WTC11 (cell line): Measurements from ENCODE around the gene PRKN.

Experiments
- JUN ChIP-seq: sonication (generic); formaldehyde crosslinking; IDR thresholded peaks from 2 replicates; pipeline ENCODE4 v1.8.0; 2023; ENCODE audit warnings: mild to moderate bottlenecking, missing genetic modification reagents
- NR3C1 ChIP-seq: sonication (generic); formaldehyde crosslinking; conservative IDR thresholded peaks from 2 replicates; pipeline ENCODE4 v1.8.1; 2023; ENCODE audit warnings: low read depth, mild to moderate bottlenecking, missing genetic modification reagents
- SMAD3 ChIP-seq: sonication (generic); formaldehyde crosslinking; IDR thresholded peaks from 2 replicates; pipeline ENCODE4 v1.8.0; 2022; ENCODE audit warnings: missing genetic modification reagents, mild to moderate bottlenecking, borderline replicate concordance
- ZNF671 ChIP-seq: fragments of 250-450 bp; sonication (Bioruptor Pico); IDR thresholded peaks from 2 replicates; pipeline ENCODE4 v1.8.0; 2021; ENCODE audit warnings: mild to moderate bottlenecking
- TF ChIP-seq, protein P1 (sequence below): fragments of 200-600 bp; IDR thresholded peaks from 2 replicates; pipeline ENCODE4 v1.8.0; 2022; ENCODE audit warnings: antibody characterized with exemption
- TF ChIP-seq, protein P2 (sequence below): sonication (generic); formaldehyde crosslinking; IDR thresholded peaks from 2 replicates; pipeline ENCODE4 v1.8.1; 2023; ENCODE audit warnings: mild to moderate bottlenecking, missing genetic modification reagents, moderate library complexity

DNA sequence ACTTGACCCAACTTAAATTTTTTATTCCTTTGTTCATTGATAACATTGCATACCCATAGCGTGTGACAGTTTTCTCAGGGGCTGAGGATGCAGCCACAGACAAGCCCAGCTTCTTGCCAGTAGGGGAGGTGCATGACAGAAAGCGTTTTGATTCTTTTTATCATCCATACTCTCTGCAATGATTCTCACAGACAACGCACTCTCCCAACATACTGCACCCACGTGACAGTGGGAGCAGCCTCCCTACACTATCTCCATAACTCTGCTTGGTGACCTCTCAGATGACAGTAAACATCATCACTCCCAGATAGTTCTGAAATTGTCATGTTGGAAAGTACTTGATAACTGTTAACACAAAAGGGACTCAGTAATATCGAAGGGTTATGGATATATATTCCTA, 972.5 kb downstream of the PRKN start:
- TF ChIP-seq NR3C1 (CRISPR knock-in tag) (no peak), SMAD3 (CRISPR knock-in tag) (no peak), ZNF671 (CRISPR knock-in tag) (no peak), JUN (CRISPR knock-in tag) (no peak)
- TF ChIP-seq, protein P1, sequence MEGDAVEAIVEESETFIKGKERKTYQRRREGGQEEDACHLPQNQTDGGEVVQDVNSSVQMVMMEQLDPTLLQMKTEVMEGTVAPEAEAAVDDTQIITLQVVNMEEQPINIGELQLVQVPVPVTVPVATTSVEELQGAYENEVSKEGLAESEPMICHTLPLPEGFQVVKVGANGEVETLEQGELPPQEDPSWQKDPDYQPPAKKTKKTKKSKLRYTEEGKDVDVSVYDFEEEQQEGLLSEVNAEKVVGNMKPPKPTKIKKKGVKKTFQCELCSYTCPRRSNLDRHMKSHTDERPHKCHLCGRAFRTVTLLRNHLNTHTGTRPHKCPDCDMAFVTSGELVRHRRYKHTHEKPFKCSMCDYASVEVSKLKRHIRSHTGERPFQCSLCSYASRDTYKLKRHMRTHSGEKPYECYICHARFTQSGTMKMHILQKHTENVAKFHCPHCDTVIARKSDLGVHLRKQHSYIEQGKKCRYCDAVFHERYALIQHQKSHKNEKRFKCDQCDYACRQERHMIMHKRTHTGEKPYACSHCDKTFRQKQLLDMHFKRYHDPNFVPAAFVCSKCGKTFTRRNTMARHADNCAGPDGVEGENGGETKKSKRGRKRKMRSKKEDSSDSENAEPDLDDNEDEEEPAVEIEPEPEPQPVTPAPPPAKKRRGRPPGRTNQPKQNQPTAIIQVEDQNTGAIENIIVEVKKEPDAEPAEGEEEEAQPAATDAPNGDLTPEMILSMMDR, result no peak
- TF ChIP-seq, protein P2, sequence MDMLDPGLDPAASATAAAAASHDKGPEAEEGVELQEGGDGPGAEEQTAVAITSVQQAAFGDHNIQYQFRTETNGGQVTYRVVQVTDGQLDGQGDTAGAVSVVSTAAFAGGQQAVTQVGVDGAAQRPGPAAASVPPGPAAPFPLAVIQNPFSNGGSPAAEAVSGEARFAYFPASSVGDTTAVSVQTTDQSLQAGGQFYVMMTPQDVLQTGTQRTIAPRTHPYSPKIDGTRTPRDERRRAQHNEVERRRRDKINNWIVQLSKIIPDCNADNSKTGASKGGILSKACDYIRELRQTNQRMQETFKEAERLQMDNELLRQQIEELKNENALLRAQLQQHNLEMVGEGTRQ (CRISPR knock-in tag), result no peak
